Measurements from ENCODE around the gene SIGLEC15. TPM values are rescaled to one million over a fixed set of nuclear protein-coding genes. Genes with fewer than 3 reads are reported as not detected.
A peak's percentile ranks its signal among the peaks of the same experiment; 100 is the strongest.

SIGLEC15 gene
- total RNA-seq, 3 donors from 2014 or later = not detected

- Mint-ChIP-seq H3K4me3 (no peak overlapping the region), H3K4me1 (ENCODE audit: low read depth) (peaks cover 12% of the 10 kb centered on the region), H3K27me3 (ENCODE audit: low read depth) (peaks cover 19% of the 10 kb centered on the region), H3K36me3 (ENCODE audit: insufficient read depth) (no peaks in the 10 kb centered on the region), H3K9me3 (no peaks in the 10 kb centered on the region)
- DNase-seq (no peak), ATAC-seq (no peak)
Measured at GRCh38 chr18:45830917-45831316, 5.4 kb downstream of the SIGLEC15 start.

GRCh38 chr18:45833846-45834245 lies 8.4 kb downstream of the SIGLEC15 start:
- ATAC-seq = no peak
- no peaks in the 10 kb centered on the region for H3K36me3 Mint-ChIP-seq (ENCODE audit: insufficient read depth)
- no peak overlapping the region for H3K4me3 Mint-ChIP-seq
- peaks cover 36% of the 10 kb centered on the region for H3K27me3 Mint-ChIP-seq (ENCODE audit: low read depth)
- no peaks in the 10 kb centered on the region for H3K9me3 Mint-ChIP-seq
- DNase-seq = no peak
- peaks cover 11% of the 10 kb centered on the region for H3K4me1 Mint-ChIP-seq (ENCODE audit: low read depth)

- ATAC-seq (no peak), DNase-seq (no peak)
- peaks cover 40% of the 10 kb centered on the region for H3K27me3 Mint-ChIP-seq (ENCODE audit: low read depth)
- no peak overlapping the region for H3K4me3 Mint-ChIP-seq
- no peaks in the 10 kb centered on the region for H3K9me3 Mint-ChIP-seq
- peaks cover 11% of the 10 kb centered on the region for H3K4me1 Mint-ChIP-seq (ENCODE audit: low read depth)
- H3K36me3 Mint-ChIP-seq (ENCODE audit: insufficient read depth) = no peaks in the 10 kb centered on the region
Measured at GRCh38 chr18:45834306-45834705, 8.8 kb downstream of the SIGLEC15 start.

GRCh38 chr18:45835057-45835636 lies 9.7 kb downstream of the SIGLEC15 start:
- Mint-ChIP-seq H3K4me3 (no peak overlapping the region), H3K9me3 (no peaks in the 10 kb centered on the region), H3K27me3 (ENCODE audit: low read depth) (peaks cover 47% of the 10 kb centered on the region), H3K36me3 (ENCODE audit: insufficient read depth) (no peaks in the 10 kb centered on the region), H3K4me1 (ENCODE audit: low read depth) (peaks cover 11% of the 10 kb centered on the region)
- ATAC-seq (no peak), DNase-seq (no peak)

GRCh38 chr18:45836242-45837205 lies 11.0 kb downstream of the SIGLEC15 start:
- no peaks in the 10 kb centered on the region for H3K9me3 Mint-ChIP-seq
- no peak for ATAC-seq
- no peak for DNase-seq
- peak overlapping the region; percentile 29 for H3K4me3 Mint-ChIP-seq
- H3K4me1 Mint-ChIP-seq (ENCODE audit: low read depth) = peaks cover 11% of the 10 kb centered on the region
- H3K36me3 Mint-ChIP-seq (ENCODE audit: insufficient read depth) = no peaks in the 10 kb centered on the region
- H3K27me3 Mint-ChIP-seq (ENCODE audit: low read depth) = peaks cover 45% of the 10 kb centered on the region

GRCh38 chr18:45837283-45838070 lies 12.0 kb downstream of the SIGLEC15 start:
- no peaks in the 10 kb centered on the region for H3K36me3 Mint-ChIP-seq (ENCODE audit: insufficient read depth)
- peaks cover 11% of the 10 kb centered on the region for H3K4me1 Mint-ChIP-seq (ENCODE audit: low read depth)
- ATAC-seq (peak; percentile 72 to 81), DNase-seq (no peak)
- H3K27me3 Mint-ChIP-seq (ENCODE audit: low read depth) = peaks cover 43% of the 10 kb centered on the region
- H3K9me3 Mint-ChIP-seq = no peaks in the 10 kb centered on the region
- no peak overlapping the region for H3K4me3 Mint-ChIP-seq

- H3K36me3 Mint-ChIP-seq (ENCODE audit: insufficient read depth) = no peaks in the 10 kb centered on the region
- H3K4me3 Mint-ChIP-seq = peak overlapping the region; percentile 22
- ATAC-seq = no peak
- H3K4me1 Mint-ChIP-seq (ENCODE audit: low read depth) = peaks cover 11% of the 10 kb centered on the region
- DNase-seq = no peak
- no peaks in the 10 kb centered on the region for H3K9me3 Mint-ChIP-seq
- H3K27me3 Mint-ChIP-seq (ENCODE audit: low read depth) = peaks cover 43% of the 10 kb centered on the region
Measured at GRCh38 chr18:45838302-45839070, 13.0 kb downstream of the SIGLEC15 start.

GRCh38 chr18:45839414-45840395 lies 14.2 kb downstream of the SIGLEC15 start:
- ATAC-seq = peak; percentile 44 to 56
- no peaks in the 10 kb centered on the region for H3K9me3 Mint-ChIP-seq
- peaks cover 11% of the 10 kb centered on the region for H3K4me1 Mint-ChIP-seq (ENCODE audit: low read depth)
- no peak overlapping the region for H3K4me3 Mint-ChIP-seq
- no peaks in the 10 kb centered on the region for H3K36me3 Mint-ChIP-seq (ENCODE audit: insufficient read depth)
- DNase-seq = no peak
- peaks cover 43% of the 10 kb centered on the region for H3K27me3 Mint-ChIP-seq (ENCODE audit: low read depth)

- Mint-ChIP-seq H3K27me3 (ENCODE audit: low read depth) (peaks cover 29% of the 10 kb centered on the region), H3K4me3 (no peak overlapping the region), H3K36me3 (ENCODE audit: insufficient read depth) (no peaks in the 10 kb centered on the region), H3K9me3 (no peaks in the 10 kb centered on the region), H3K4me1 (ENCODE audit: low read depth) (peaks cover 14% of the 10 kb centered on the region)
- ATAC-seq (no peak), DNase-seq (no peak)
Measured at GRCh38 chr18:45841060-45841764, 15.7 kb downstream of the SIGLEC15 start.

- Mint-ChIP-seq H3K4me1 (ENCODE audit: low read depth) (peaks cover 12% of the 10 kb centered on the region), H3K27me3 (ENCODE audit: low read depth) (peaks cover 24% of the 10 kb centered on the region), H3K9me3 (no peaks in the 10 kb centered on the region), H3K4me3 (no peak overlapping the region), H3K36me3 (ENCODE audit: insufficient read depth) (no peaks in the 10 kb centered on the region)
- no peak for ATAC-seq
- no peak for DNase-seq
Measured at GRCh38 chr18:45841765-45842442, 16.4 kb downstream of the SIGLEC15 start.

- no peaks in the 10 kb centered on the region for H3K36me3 Mint-ChIP-seq (ENCODE audit: insufficient read depth)
- DNase-seq (no peak), ATAC-seq (no peak)
- H3K4me3 Mint-ChIP-seq = no peak overlapping the region
- peaks cover 9% of the 10 kb centered on the region for H3K4me1 Mint-ChIP-seq (ENCODE audit: low read depth)
- peaks cover 20% of the 10 kb centered on the region for H3K27me3 Mint-ChIP-seq (ENCODE audit: low read depth)
- H3K9me3 Mint-ChIP-seq = no peaks in the 10 kb centered on the region
Measured at GRCh38 chr18:45843019-45843418, 17.5 kb downstream of the SIGLEC15 start.

- Mint-ChIP-seq H3K9me3 (no peaks in the 10 kb centered on the region), H3K4me1 (ENCODE audit: low read depth) (peaks cover 3% of the 10 kb centered on the region), H3K4me3 (no peak overlapping the region), H3K36me3 (ENCODE audit: insufficient read depth) (peaks cover 2% of the 10 kb centered on the region), H3K27me3 (ENCODE audit: low read depth) (peaks cover 5% of the 10 kb centered on the region)
- ATAC-seq (no peak), DNase-seq (no peak)
Measured at GRCh38 chr18:45844938-45845337, 19.5 kb downstream of the SIGLEC15 start.
